ENCODE measurements around the gene S100A2. TPM values are rescaled to one million over a fixed set of nuclear protein-coding genes. Genes with fewer than 3 reads are reported as not detected.
"Not testable (repeated sequence)": the region's sequence is repeated elsewhere in the genome, so short reads cannot be mapped to it uniquely, and the experiment has no call there.

Gene S100A2
- total RNA-seq, 1 donor from 2014 or later = 2.0 TPM

DNA sequence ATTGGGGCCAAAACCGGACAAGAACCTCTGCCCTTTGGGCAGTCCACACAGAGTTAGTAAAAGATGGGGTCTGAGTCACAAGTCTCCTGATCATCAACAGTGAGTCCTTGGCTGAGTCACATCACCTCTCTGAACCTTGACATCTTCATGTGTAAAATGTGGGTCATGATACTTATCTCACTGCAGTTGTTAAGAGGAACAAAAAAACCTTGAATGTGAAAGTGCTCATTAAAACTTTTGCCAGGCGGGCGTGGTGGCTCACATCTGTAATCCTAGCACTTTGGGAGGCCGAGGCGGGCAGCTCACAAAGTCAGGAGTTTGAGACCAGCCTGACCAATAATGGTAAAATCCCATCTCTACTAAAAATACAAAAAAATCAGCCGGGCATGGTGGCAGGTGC is 31.6 kb upstream of the S100A2 start:
- Mint-ChIP-seq H3K4me3 (peak overlapping the region; percentile 64), H3K36me3 (ENCODE audit: low read depth) (no peaks in the 10 kb centered on the region), H3K27me3 (no peaks in the 10 kb centered on the region), H3K4me1 (peaks cover 44% of the 10 kb centered on the region), H3K27ac (peak overlapping the region; percentile 96), H3K9me3 (no peaks in the 10 kb centered on the region)
- DNase-seq (no peak), ATAC-seq (ENCODE audit: low read depth) (peak; percentile 22)
- CTCF ChIA-PET = no interaction called here
- intact Hi-C loops (cut with micrococcal nuclease) = no loop called here
- POLR2A ChIA-PET = interaction anchor here (0.7 to 5.8 kb wide), 6 partner anchors 25 to 133 kb away, joined by 5 to 138 read pairs (median 23); partner anchors contain the start of genes CHTOP, INTS3, S100A1 and S100A13
- TF ChIP-seq, protein P1, sequence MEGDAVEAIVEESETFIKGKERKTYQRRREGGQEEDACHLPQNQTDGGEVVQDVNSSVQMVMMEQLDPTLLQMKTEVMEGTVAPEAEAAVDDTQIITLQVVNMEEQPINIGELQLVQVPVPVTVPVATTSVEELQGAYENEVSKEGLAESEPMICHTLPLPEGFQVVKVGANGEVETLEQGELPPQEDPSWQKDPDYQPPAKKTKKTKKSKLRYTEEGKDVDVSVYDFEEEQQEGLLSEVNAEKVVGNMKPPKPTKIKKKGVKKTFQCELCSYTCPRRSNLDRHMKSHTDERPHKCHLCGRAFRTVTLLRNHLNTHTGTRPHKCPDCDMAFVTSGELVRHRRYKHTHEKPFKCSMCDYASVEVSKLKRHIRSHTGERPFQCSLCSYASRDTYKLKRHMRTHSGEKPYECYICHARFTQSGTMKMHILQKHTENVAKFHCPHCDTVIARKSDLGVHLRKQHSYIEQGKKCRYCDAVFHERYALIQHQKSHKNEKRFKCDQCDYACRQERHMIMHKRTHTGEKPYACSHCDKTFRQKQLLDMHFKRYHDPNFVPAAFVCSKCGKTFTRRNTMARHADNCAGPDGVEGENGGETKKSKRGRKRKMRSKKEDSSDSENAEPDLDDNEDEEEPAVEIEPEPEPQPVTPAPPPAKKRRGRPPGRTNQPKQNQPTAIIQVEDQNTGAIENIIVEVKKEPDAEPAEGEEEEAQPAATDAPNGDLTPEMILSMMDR (IDR thresholded peaks at IDR 0.05) = no peak

DNA sequence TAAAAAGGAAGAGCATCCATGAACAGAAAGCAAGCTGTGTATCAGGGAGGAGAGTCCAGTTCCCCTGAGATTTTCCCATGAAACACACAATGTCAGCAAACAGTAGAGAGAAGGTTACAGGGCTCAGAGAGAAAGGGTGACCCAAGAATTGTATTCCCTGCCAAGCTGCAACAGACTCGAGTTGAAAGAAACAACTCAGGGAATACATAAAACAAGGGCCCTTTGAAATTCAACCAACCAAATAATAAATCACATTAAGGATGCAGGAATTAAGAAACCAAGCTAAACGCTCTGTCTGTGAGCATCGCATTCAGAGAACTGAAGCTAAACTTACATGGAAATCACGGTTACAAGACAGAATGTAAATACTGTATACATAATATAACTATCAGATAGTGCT is 27.1 kb upstream of the S100A2 start:
- ATAC-seq (ENCODE audit: low read depth) = no peak
- Mint-ChIP-seq H3K27me3 (no peaks in the 10 kb centered on the region), H3K4me1 (peaks cover 13% of the 10 kb centered on the region), H3K9me3 (no peaks in the 10 kb centered on the region), H3K4me3 (no peak overlapping the region), H3K36me3 (ENCODE audit: low read depth) (no peaks in the 10 kb centered on the region), H3K27ac (no peak overlapping the region)
- TF ChIP-seq, protein P1 (IDR thresholded peaks at IDR 0.05) = no peak
- ChIA-PET CTCF (no interaction called here), POLR2A (interaction anchor here (0.6 to 1.7 kb wide), 3 partner anchors 17 to 41 kb away, joined by 3 to 9 read pairs (median 4); partner anchors contain the start of gene CHTOP)
- intact Hi-C loops (cut with micrococcal nuclease) = no loop called here
- DNase-seq = no peak

DNA sequence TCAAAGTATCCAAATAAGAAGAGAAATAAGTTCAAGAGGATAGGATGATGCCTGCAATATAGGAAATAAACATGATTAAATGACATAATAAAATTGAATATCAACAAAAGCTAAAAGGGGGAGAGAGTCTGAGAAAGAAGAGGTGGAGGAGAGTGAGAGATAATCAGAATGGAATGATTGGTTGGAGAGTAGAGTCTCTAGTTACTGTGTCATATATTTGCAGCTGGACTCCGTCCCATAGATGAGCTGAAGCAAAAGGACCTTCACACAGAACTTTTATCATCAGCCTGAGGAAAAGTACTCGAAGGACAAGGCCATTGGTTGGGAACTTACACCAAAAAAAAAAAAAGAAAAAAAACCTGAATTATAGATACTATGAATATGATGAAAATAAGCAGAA is 22.8 kb upstream of the S100A2 start:
- Mint-ChIP-seq H3K27me3 (no peaks in the 10 kb centered on the region), H3K9me3 (no peaks in the 10 kb centered on the region), H3K27ac (no peak overlapping the region), H3K4me3 (no peak overlapping the region), H3K36me3 (ENCODE audit: low read depth) (no peaks in the 10 kb centered on the region), H3K4me1 (no peaks in the 10 kb centered on the region)
- DNase-seq = no peak
- ChIA-PET CTCF (interaction anchor here (0.6 kb wide), 1 partner anchor 92 kb away, joined by 3 read pairs; no protein-coding TSS in a partner anchor), POLR2A (interaction anchor here (0.8 kb wide), 1 partner anchor 194 kb away, joined by 6 read pairs; no protein-coding TSS in a partner anchor)
- TF ChIP-seq, protein P1 (IDR thresholded peaks at IDR 0.05) = no peak
- ATAC-seq (ENCODE audit: low read depth) = no peak
- intact Hi-C loops (cut with micrococcal nuclease) = no loop called here

DNA sequence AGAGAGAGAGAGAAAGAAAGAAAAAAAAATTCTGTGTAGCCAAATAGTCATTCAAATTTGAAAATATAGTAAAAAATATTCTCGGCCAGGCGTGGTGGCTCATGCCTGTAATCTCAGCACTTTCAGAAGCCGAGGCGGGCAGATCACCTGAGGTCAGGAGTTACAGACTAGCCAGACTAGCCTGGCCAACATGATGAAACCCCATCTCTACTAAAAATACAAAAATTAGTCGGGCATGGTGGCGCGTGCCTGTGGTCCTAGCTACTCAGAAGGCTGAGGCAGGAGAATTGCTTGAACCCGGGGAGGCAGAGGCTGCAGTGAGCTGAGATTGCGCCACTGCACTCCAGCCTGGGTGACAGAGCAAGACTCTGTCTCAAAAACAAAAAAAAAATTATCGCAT is 22.4 kb upstream of the S100A2 start:
- H3K4me3 Mint-ChIP-seq; H3K4me1 Mint-ChIP-seq; H3K27me3 Mint-ChIP-seq; ATAC-seq (ENCODE audit: low read depth); H3K27ac Mint-ChIP-seq; H3K9me3 Mint-ChIP-seq; intact Hi-C loops (cut with micrococcal nuclease); H3K36me3 Mint-ChIP-seq (ENCODE audit: low read depth); DNase-seq; POLR2A ChIA-PET: not testable (repeated sequence)
- CTCF ChIA-PET = interaction anchor here (0.6 kb wide), 1 partner anchor 92 kb away, joined by 3 read pairs; no protein-coding TSS in a partner anchor

DNA sequence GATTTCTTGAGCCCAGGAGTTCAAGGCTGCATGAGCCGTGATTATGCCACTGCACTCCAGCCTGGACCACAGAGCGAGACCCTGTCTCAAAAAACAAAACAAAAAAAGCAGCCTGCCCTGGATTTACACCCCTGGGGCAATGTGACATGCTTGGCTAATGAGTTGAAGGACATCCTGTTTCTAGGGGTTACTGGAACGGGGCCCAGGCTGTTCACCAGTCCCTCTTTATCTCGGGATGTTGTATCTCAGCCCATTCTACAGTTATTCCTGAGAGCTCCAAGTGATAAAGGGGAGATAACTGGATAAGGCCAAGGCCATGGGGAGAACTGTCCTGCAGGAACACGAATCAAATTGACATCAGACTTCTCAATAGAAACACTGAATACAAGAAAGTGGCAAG is 21.7 kb upstream of the S100A2 start:
- CTCF ChIA-PET = no interaction called here
- Mint-ChIP-seq H3K27ac (no peak overlapping the region), H3K36me3 (ENCODE audit: low read depth) (no peaks in the 10 kb centered on the region)

More for the DNA sequence above, 21.7 kb upstream of the S100A2 start:
- intact Hi-C loops (cut with micrococcal nuclease) = no loop called here
- H3K27me3 Mint-ChIP-seq = no peaks in the 10 kb centered on the region
- TF ChIP-seq, protein P1 (IDR thresholded peaks at IDR 0.05) = no peak
- POLR2A ChIA-PET = interaction anchor here (1.2 kb wide), 1 partner anchor 12 kb away, joined by 4 read pairs; no protein-coding TSS in a partner anchor
- no peaks in the 10 kb centered on the region for H3K9me3 Mint-ChIP-seq
- DNase-seq (no peak), ATAC-seq (ENCODE audit: low read depth) (no peak)
- H3K4me3 Mint-ChIP-seq = no peak overlapping the region
- H3K4me1 Mint-ChIP-seq = no peaks in the 10 kb centered on the region

All from activated B cell treated with CpG ODN at 0.5 μM for 24 hours (primary cell).